MM.1S (cell line): ENCODE data around the gene PLCB1.
"Not testable (repeated sequence)": the region's sequence is repeated elsewhere in the genome, so short reads cannot be mapped to it uniquely, and the experiment has no call there.

Experiments used
- DNase-seq: peaks from one replicate; pipeline ENCODE4 v3.0.0-alpha.2; 2015
- H2AFZ ChIP-seq: fragments of 300-600 bp; sonication (generic); 2 replicates; pipeline ENCODE4 v1.6.0; 2016; ENCODE audit warnings: antibody characterized with exemption, low read length
- H3F3A ChIP-seq: fragments of 300-600 bp; sonication (generic); 2 replicates; pipeline ENCODE4 v1.6.1; 2016; ENCODE audit warnings: mild to moderate bottlenecking, antibody characterized with exemption, low read length, moderate library complexity, mixed read lengths; ENCODE audit not compliant: insufficient read depth
- H3K27ac ChIP-seq: fragments of 300-600 bp; sonication (generic); 2 replicates; pipeline ENCODE4 v1.5.1; 2016; ENCODE audit warnings: mild to moderate bottlenecking, low read length
- H3K27me3 ChIP-seq: fragments of 300-600 bp; sonication (generic); replicated peaks from 2 replicates; pipeline ENCODE4 v1.6.0; 2016; ENCODE audit warnings: low read length; ENCODE audit not compliant: insufficient read depth
- H3K36me3 ChIP-seq: fragments of 300-600 bp; sonication (generic); replicated peaks from 2 replicates; pipeline ENCODE4 v1.6.1; 2016; ENCODE audit warnings: mild to moderate bottlenecking, low read length, mixed read lengths; ENCODE audit not compliant: insufficient read depth
- H3K4me1 ChIP-seq: fragments of 300-600 bp; sonication (generic); 2 replicates; pipeline ENCODE4 v1.6.1; 2016; ENCODE audit warnings: low read length, mixed read lengths
- H3K4me2 ChIP-seq: fragments of 300-600 bp; sonication (generic); 2 replicates; pipeline ENCODE4 v1.6.0; 2016; ENCODE audit warnings: low read depth, low read length
- H3K4me3 ChIP-seq: fragments of 300-600 bp; sonication (generic); 2 replicates; pipeline ENCODE4 v1.5.1; 2016; ENCODE audit warnings: low read length, mixed read lengths
- H3K79me2 ChIP-seq: fragments of 300-600 bp; sonication (generic); 2 replicates; pipeline ENCODE4 v1.6.1; 2016; ENCODE audit warnings: mixed run types, low read length, mixed read lengths
- H3K9ac ChIP-seq: fragments of 300-600 bp; sonication (generic); 2 replicates; pipeline ENCODE4 v1.6.1; 2016; ENCODE audit warnings: low read length, mixed read lengths
- H3K9me2 ChIP-seq: fragments of 300-600 bp; sonication (generic); replicated peaks from 2 replicates; pipeline ENCODE4 v1.6.1; 2016; ENCODE audit warnings: mild to moderate bottlenecking, low read length, mixed read lengths; ENCODE audit not compliant: insufficient read depth
- H3K9me3 ChIP-seq: fragments of 300-600 bp; sonication (generic); replicated peaks from 2 replicates; pipeline ENCODE4 v1.6.1; 2016; ENCODE audit warnings: mild to moderate bottlenecking, low read length, mixed read lengths; ENCODE audit not compliant: insufficient read depth
- H4K20me1 ChIP-seq: fragments of 300-600 bp; sonication (generic); 2 replicates; pipeline ENCODE4 v1.6.1; 2016; ENCODE audit warnings: mild to moderate bottlenecking, low read length, moderate library complexity, mixed read lengths; ENCODE audit not compliant: insufficient read depth
- EZH2 ChIP-seq: fragments of 300-600 bp; sonication (generic); optimal IDR thresholded peaks from 2 replicates; pipeline ENCODE3; 2017; ENCODE audit warnings: low read depth, mild to moderate bottlenecking, antibody characterized with exemption, low read length, mixed read lengths
- EZH2phosphoT487 ChIP-seq: fragments of 300-600 bp; sonication (generic); IDR thresholded peaks from 2 replicates; pipeline ENCODE4 v1.6.1; 2018; ENCODE audit warnings: antibody characterized with exemption, low read length
- TF ChIP-seq, protein P1 (sequence below): fragments of 300-600 bp; sonication (generic); IDR thresholded peaks from 2 replicates; pipeline ENCODE4 v1.5.1; 2016; ENCODE audit warnings: antibody characterized with exemption, low read length, mixed read lengths

The PLCB1 gene

DNA sequence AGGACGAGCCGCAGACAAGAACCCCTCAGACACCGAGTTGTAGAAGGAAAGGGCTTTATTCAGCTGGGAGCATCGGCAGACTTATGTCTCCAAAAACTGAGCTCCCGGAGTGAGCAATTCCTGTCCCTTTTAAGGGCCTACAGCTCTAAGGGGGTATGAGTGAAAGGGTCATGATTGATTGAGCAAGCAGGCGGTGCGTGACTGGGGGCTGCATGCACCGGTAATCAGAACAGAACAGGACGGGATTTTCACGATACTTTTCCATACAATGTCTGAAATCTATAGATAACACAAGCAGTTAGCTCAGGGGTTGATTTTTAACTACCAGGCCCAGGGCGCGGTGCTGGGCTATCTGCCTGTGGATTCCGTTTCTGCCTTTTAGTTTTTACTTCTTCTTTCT, 710.5 kb downstream of the PLCB1 start:
- Histone ChIP-seq H3F3A (no peaks in the 10 kb centered on the region), H3K4me1 (no peaks in the 10 kb centered on the region)

DNA sequence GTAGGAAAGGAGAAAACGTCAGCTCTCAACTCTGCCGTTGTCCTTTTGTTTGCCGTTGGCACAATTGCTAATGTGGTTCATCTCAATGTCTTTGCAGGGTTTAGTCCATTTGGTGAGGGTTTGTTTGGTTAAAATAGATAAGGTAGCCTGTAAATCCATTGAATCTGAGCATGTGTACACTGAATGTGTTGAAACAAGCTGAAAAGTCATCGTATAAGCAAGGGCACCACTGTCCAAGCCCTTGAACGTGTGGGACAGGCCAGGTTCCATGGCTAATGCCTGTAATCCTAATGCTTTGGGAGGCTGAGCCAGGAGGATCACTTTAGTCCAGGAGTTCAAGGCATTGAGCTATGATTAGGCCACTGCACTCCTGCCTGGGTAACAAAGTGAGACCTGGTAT, 712.1 kb downstream of the PLCB1 start:
- Histone ChIP-seq H2AFZ (no peak overlapping the region), H4K20me1 (no peaks in the 10 kb centered on the region), H3K9me3 (no peaks in the 10 kb centered on the region), H3K27ac (no peak overlapping the region), H3K4me2 (no peak overlapping the region), H3K9ac (no peak overlapping the region), H3K4me3 (no peak overlapping the region), H3F3A (no peaks in the 10 kb centered on the region), H3K4me1 (no peaks in the 10 kb centered on the region), H3K9me2 (no peaks in the 10 kb centered on the region), H3K27me3 (no peaks in the 10 kb centered on the region), H3K79me2 (no peaks in the 10 kb centered on the region), H3K36me3 (no peaks in the 10 kb centered on the region)
- TF ChIP-seq, protein P1, sequence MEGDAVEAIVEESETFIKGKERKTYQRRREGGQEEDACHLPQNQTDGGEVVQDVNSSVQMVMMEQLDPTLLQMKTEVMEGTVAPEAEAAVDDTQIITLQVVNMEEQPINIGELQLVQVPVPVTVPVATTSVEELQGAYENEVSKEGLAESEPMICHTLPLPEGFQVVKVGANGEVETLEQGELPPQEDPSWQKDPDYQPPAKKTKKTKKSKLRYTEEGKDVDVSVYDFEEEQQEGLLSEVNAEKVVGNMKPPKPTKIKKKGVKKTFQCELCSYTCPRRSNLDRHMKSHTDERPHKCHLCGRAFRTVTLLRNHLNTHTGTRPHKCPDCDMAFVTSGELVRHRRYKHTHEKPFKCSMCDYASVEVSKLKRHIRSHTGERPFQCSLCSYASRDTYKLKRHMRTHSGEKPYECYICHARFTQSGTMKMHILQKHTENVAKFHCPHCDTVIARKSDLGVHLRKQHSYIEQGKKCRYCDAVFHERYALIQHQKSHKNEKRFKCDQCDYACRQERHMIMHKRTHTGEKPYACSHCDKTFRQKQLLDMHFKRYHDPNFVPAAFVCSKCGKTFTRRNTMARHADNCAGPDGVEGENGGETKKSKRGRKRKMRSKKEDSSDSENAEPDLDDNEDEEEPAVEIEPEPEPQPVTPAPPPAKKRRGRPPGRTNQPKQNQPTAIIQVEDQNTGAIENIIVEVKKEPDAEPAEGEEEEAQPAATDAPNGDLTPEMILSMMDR: no peak
- no peak for DNase-seq

More for the DNA sequence above, 710.5 kb downstream of the PLCB1 start:
- Histone ChIP-seq H2AFZ (no peak overlapping the region), H3K4me3 (no peak overlapping the region), H3K27me3 (no peaks in the 10 kb centered on the region), H4K20me1 (no peaks in the 10 kb centered on the region), H3K4me2 (no peak overlapping the region), H3K9me3 (no peaks in the 10 kb centered on the region), H3K9me2 (no peaks in the 10 kb centered on the region), H3K79me2 (no peaks in the 10 kb centered on the region), H3K36me3 (no peaks in the 10 kb centered on the region), H3K9ac (no peak overlapping the region), H3K27ac (no peak overlapping the region)
- no peak for DNase-seq
- TF ChIP-seq, protein P1: no peak
- no peak for TF ChIP-seq EZH2phosphoT487
- no peak for TF ChIP-seq EZH2

DNA sequence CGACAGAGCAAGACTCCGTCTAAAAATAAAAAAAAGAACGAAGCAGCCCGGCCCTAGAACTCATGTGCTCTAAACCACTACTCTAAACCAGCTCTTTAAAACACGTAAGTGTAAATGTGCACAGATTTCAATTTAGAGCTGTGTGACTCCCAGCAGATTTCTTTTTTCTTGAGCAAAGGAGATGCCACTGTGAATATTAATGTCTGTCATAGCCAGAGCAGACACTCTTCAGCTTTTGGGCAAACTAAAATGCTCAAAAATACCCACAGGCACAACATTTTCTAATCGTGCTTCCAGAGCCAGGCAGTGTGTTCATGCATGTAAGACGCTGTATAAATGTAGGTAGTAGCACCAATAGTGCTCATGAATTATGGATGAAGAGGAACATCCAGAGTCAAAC, 717.9 kb downstream of the PLCB1 start:
- no peak for TF ChIP-seq EZH2phosphoT487
- TF ChIP-seq, protein P1: no peak
- no peak for TF ChIP-seq EZH2
- no peak for DNase-seq
- H3K27ac ChIP-seq: no peak overlapping the region
- no peak overlapping the region for H3K4me3 ChIP-seq
- no peaks in the 10 kb centered on the region for H4K20me1 ChIP-seq
- H3K36me3 ChIP-seq: no peaks in the 10 kb centered on the region
- no peaks in the 10 kb centered on the region for H3K4me1 ChIP-seq
- H3K4me2 ChIP-seq: no peak overlapping the region
- H3K79me2 ChIP-seq: no peaks in the 10 kb centered on the region
- H3K27me3 ChIP-seq: no peaks in the 10 kb centered on the region
- H3K9me2 ChIP-seq: no peaks in the 10 kb centered on the region
- no peak overlapping the region for H2AFZ ChIP-seq
- H3K9me3 ChIP-seq: no peaks in the 10 kb centered on the region
- no peak overlapping the region for H3K9ac ChIP-seq
- no peaks in the 10 kb centered on the region for H3F3A ChIP-seq

DNA sequence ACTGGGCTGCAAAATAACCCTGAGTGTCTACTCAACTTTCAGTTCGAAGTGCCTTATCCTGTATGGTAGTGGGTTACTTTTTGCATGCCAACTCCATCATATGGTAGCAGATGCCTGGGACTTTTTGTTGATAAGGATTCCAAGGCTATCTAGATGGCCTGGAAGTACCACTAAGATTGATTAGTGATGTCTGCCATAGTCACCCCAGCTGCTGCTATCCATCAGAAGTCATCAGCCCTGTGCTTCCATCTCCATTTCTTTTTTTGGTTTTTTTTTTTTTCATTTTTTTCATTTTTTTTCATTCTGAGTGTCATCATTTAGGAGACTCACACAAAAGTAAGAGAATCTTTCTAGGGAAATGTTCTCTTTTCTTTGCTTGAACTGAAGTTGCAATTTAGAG, 719.4 kb downstream of the PLCB1 start:
- Histone ChIP-seq H3K9me3 (no peaks in the 10 kb centered on the region), H3K27ac (no peak overlapping the region), H3K4me2 (no peak overlapping the region), H3K9ac (no peak overlapping the region), H2AFZ (no peak overlapping the region), H3F3A (no peaks in the 10 kb centered on the region), H3K4me3 (no peak overlapping the region), H3K36me3 (no peaks in the 10 kb centered on the region), H3K4me1 (no peaks in the 10 kb centered on the region), H3K9me2 (no peaks in the 10 kb centered on the region), H4K20me1 (no peaks in the 10 kb centered on the region), H3K79me2 (no peaks in the 10 kb centered on the region), H3K27me3 (no peaks in the 10 kb centered on the region)
- DNase-seq: no peak
- TF ChIP-seq EZH2 (no peak), EZH2phosphoT487 (no peak)

DNA sequence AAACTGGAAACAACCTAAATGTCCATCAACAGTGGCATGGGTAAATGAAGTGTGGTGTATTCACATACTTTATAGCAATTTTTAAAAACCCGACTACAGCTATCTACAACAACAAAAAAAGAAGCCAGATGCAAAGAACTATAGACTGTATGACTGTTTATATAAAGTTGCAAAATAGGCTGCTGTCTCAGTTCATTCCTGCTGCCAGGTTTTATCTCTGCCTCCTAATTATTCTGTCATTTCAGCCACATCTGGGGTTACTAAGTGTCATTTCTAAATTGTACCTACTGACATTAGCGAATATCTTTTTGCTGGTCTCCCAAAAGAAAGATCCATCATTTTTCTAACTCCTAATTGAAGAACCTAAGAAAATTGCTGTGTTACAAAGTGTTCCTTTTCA, 719.9 kb downstream of the PLCB1 start:
- not testable (repeated sequence) for H3K36me3 ChIP-seq, H3K9ac ChIP-seq, H3K4me3 ChIP-seq, H3F3A ChIP-seq, H3K4me1 ChIP-seq, H3K27me3 ChIP-seq, H2AFZ ChIP-seq, H3K4me2 ChIP-seq, DNase-seq, H3K79me2 ChIP-seq, H3K27ac ChIP-seq, H3K9me3 ChIP-seq, H3K9me2 ChIP-seq, H4K20me1 ChIP-seq

DNA sequence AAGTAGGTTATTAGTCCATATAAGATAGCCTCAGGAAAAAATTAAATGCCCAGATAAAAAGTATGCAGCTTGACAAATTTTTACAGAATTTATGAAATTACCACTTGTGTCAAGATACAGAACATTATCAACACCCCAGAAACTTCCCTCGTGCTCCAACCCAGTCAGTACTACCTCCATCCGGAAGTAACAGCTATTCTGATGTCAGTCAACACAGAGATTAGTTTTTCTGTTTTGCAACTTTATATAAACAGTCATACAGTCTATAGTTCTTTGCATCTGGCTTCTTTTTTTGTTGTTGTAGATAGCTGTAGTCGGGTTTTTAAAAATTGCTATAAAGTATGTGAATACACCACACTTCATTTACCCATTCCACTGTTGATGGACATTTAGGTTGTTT, 721.1 kb downstream of the PLCB1 start:
- H3K4me1 ChIP-seq, H3K9me3 ChIP-seq, DNase-seq, H2AFZ ChIP-seq, H3K4me3 ChIP-seq, H3K27me3 ChIP-seq, H3K79me2 ChIP-seq, H3K9ac ChIP-seq, H3F3A ChIP-seq, H3K4me2 ChIP-seq, H3K36me3 ChIP-seq, H4K20me1 ChIP-seq, H3K9me2 ChIP-seq, H3K27ac ChIP-seq: not testable (repeated sequence)
